Ascending aorta (tissue), 2 donors: ENCODE data around the gene RREB1. TPM values are rescaled to one million over a fixed set of nuclear protein-coding genes. Genes with fewer than 3 reads are reported as not detected.

Experiments
- DNase-seq, 2 donors: peaks; one replicate each; pipeline ENCODE4 v3.0.0-alpha.2; 2019; ENCODE audit warnings: low spot score in 2 of 2
- H3K27ac ChIP-seq, 2 donors: fragments of 200-600 bp; sonication (generic); one replicate each; pipeline ENCODE4 v1.5.1; 2016 to 2017; ENCODE audit warnings: mild to moderate bottlenecking in 1 of 2
- H3K27me3 ChIP-seq: fragments of 200-600 bp; sonication (generic); one replicate; pipeline ENCODE4 v1.5.1; 2017
- H3K36me3 ChIP-seq, 2 donors: fragments of 200-600 bp; sonication (generic); one replicate each; pipeline ENCODE4 v1.5.1; 2016
- H3K4me1 ChIP-seq, 2 donors: fragments of 200-600 bp; sonication (generic); one replicate each; pipeline ENCODE4 v1.5.1; 2016 to 2017; ENCODE audit warnings: mild to moderate bottlenecking in 1 of 2
- H3K4me3 ChIP-seq, 2 donors: fragments of 200-600 bp; sonication (generic); one replicate each; pipeline ENCODE4 v1.5.1; 2016 to 2017; ENCODE audit warnings: mild to moderate bottlenecking in 1 of 2
- H3K9me3 ChIP-seq, 2 donors: fragments of 200-600 bp; sonication (generic); one replicate each; pipeline ENCODE4 v1.5.1; 2016
- intact Hi-C: fragments of 100-400 bp; cut with DNase I; formaldehyde crosslinking; loops from one replicate; pipeline ENCODE4 v1.15.1; 2023
- total RNA-seq: library from RNA; depleted of rRNA; stranded (reverse); fragments of >200 nt; gene quantifications from one replicate; pipeline ENCODE4 v1.1.0, GENCODE V29; 2016
- TF ChIP-seq, protein P1 (sequence below), 3 experiments: fragments of 200-600 bp in 2 of 3; fragments of 450-650 bp in 1 of 3; sonication (generic) in 2 of 3; IDR thresholded peaks; one replicate each; pipeline ENCODE4 v1.5.1; 2016 to 2019; ENCODE audit warnings: antibody characterized with exemption in 3 of 3, mild to moderate bottlenecking in 1 of 3, moderate library complexity in 1 of 3

RREB1 gene
- total RNA-seq, 1 donor from 2014 or later, result 48.9 TPM

DNA sequence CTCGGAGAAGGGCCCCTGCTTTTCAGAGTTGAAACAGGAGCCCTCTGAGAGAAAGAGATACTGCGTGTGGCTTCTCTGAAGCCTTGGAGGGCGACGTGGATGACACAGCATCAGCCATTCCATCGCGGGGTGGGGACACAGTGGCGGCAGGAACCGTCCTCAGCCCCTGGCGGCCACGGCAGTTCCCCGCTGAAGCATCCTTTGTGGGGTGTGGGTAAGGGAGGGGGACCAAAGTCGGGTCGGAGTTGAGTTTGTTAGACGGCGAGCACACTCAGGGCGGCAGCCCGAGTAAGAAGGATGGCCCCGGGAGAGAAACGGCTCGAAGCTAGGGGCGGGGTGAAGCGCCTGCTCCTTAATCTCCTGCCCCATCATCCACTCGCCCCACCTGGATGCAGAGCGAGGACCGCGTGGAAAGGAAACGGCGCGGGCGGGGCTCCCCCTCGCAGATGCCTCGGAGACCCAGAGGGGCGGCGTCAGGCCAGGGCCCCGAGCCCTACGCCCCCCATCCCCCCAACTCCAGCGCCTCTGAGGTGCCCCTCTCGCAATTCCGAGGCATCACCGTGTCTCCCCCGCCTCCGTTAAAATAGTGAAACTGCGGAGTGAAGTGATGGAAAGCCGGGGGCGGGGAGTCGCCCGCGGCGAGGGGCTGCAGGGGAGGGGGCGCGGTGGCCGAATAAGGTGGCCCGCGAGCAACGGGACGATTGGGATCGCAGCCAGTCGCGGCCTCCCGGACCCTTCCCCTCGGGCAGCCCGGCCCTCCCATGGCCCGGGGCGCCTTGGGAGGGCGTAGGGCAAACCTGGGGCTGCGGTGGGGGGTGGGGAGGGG is 796 bp upstream of the RREB1 start:
- DNase-seq, result no peak
- Histone ChIP-seq H3K27me3 (no peaks in the 10 kb centered on the region), H3K36me3 (no peaks in the 10 kb centered on the region), H3K4me3 (peak overlapping the region; percentile 78 to 97), H3K4me1 (peaks cover 0 to 6% of the 10 kb centered on the region in 2 donors), H3K9me3 (no peaks in the 10 kb centered on the region), H3K27ac (peak overlapping the region; percentile 88 to 95)
- intact Hi-C loops, result loop anchor here (5.0 to 10.0 kb wide), 3 partner anchors 110 to 488 kb away; partner anchors contain the start of gene SNRNP48
- TF ChIP-seq, protein P1, sequence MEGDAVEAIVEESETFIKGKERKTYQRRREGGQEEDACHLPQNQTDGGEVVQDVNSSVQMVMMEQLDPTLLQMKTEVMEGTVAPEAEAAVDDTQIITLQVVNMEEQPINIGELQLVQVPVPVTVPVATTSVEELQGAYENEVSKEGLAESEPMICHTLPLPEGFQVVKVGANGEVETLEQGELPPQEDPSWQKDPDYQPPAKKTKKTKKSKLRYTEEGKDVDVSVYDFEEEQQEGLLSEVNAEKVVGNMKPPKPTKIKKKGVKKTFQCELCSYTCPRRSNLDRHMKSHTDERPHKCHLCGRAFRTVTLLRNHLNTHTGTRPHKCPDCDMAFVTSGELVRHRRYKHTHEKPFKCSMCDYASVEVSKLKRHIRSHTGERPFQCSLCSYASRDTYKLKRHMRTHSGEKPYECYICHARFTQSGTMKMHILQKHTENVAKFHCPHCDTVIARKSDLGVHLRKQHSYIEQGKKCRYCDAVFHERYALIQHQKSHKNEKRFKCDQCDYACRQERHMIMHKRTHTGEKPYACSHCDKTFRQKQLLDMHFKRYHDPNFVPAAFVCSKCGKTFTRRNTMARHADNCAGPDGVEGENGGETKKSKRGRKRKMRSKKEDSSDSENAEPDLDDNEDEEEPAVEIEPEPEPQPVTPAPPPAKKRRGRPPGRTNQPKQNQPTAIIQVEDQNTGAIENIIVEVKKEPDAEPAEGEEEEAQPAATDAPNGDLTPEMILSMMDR (IDR thresholded peaks at IDR 0.05), result peak in 2 of 3 experiments; percentile 22 to 38

DNA sequence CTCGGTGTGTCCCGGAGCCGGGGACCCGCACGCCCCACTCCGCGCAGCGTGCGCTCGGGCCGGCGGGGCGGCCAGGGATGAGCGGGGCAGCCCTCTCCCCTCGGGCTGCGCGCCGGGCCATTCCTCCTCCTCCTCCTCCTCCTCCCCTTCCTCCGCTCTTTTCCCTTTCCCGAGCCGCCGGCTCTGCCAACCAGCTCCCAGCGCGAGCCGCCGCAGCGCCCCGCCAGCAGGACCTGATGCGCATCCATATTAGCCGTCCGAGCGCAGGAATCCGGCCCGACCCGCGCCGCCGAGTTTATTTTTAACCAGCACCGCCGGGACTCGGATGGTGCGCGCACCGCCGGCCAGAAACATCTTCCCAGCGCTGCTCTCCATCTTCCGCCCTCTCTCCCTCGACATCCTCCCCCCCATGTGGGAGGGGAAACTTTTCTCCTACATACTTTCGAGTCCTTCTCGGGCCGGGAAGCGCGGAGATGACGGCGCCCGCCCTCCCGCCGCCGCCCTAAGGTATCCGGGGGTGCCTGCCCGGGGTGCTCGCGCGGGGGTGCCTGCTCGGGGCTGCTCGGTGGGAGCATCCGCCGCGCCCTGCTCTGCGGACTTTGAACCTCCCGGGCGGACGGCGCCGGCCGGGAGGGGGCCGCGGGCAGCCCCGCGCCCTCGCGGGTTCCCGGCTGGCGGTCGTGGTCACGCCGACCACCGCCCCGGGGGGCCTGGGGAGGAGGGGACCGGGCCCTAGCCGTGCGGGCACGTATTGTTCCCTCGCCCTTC is 619 bp downstream of the RREB1 start:
- Histone ChIP-seq H3K4me1 (peaks cover 0 to 6% of the 10 kb centered on the region in 2 donors), H3K9me3 (no peaks in the 10 kb centered on the region), H3K36me3 (no peaks in the 10 kb centered on the region), H3K27me3 (no peaks in the 10 kb centered on the region), H3K4me3 (peak overlapping the region; percentile 78 to 97), H3K27ac (peak overlapping the region; percentile 88 to 95)
- TF ChIP-seq, protein P1 (IDR thresholded peaks at IDR 0.05), result no peak
- peak in 1 of 2 donors; percentile 82 for DNase-seq
- intact Hi-C loops, result loop anchor here (2.0 to 10.0 kb wide), 4 partner anchors 60 to 486 kb away; partner anchors contain the start of gene SNRNP48

DNA sequence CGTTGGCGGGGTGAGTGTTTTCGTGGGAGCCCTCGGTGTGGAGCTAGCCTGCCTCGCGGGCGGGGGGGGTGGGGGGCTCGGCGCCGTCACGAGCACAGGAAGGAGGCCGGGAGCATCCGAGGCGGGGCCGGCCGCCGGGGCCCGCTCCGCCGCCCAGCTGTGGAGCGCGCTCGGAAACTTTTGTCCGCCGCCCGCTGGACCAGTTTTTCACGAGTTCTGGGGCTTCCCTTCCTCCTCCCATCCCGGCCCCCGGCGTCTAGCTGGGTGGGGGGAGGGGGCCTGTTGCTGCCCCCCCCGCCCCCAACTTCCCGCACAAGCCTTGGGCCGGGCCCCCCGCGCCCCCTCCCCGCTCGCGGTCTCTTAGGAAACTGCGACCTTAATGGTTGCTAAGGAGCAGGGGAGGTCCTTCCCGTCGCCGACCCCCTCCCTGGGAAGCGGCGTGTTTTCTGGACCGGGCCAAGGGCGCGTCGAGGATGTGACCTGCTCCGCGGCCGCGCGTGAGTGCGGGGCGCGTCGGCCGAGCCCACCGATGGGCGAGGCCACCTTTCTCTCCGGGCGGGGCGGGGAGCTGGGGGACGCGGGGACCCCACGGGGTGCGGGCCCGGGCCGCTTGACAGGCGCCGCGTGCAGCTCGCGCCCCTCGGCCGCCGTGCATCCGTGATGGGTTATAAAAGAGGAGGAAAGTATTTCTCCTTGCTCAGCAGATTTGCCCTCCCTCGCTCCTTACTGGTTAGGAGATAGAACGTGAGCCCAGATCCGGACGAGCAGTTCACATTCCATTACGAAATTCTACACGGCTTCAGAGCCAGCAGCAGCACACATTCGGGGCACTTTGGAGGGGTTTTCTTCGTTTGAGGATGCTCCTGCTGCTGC is 1.4 kb downstream of the RREB1 start:
- no peaks in the 10 kb centered on the region for H3K36me3 ChIP-seq
- H3K27ac ChIP-seq, result peak overlapping the region; percentile 88 to 95
- peaks cover 0 to 7% of the 10 kb centered on the region in 2 donors for H3K4me1 ChIP-seq
- peak overlapping the region; percentile 78 to 97 for H3K4me3 ChIP-seq
- intact Hi-C loops, result loop anchor here (1.0 to 10.0 kb wide), 5 partner anchors 32 to 486 kb away; partner anchors contain the start of gene SNRNP48
- no peaks in the 10 kb centered on the region for H3K9me3 ChIP-seq
- H3K27me3 ChIP-seq, result no peaks in the 10 kb centered on the region
- DNase-seq, result peak; percentile 19 to 81
- TF ChIP-seq, protein P1 (IDR thresholded peaks at IDR 0.05), result peak in 1 of 3 experiments; percentile 6

DNA sequence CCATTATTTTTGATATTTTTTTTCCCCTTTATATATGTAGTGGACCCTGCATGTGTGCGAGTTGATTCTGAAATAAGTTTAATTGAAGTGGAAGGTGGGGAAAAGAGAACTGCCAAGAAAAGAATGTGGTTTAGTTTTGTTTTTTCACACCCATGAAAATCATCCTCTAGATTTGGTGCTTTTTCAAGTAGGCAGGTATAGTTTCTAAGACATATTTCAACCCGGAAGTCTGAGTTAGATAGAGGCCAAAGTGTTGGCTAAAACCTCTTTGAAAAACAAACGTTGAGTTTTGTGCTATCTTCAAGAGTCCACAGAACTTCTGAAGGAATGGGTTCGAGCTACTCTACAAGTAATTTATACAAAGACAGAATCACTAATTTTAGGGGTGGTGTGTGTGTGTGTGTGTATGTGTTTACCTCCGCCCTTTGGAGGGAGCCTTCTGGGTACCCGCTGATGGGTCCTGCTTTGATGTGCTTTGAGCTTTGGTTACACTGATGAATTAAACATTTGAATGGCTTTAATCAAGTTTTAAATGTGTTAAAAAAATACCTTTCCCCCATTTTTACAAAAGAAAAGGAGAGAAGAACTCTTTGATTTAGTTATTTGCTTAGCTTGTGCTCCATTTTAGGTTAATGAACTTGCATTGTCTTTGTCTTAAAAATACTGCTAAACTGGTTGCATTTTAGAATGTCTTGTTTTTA is 2.5 kb downstream of the RREB1 start:
- no peaks in the 10 kb centered on the region for H3K36me3 ChIP-seq
- H3K4me1 ChIP-seq, result peaks cover 0 to 12% of the 10 kb centered on the region in 2 donors
- no peaks in the 10 kb centered on the region for H3K9me3 ChIP-seq
- H3K27me3 ChIP-seq, result no peaks in the 10 kb centered on the region
- peak overlapping the region; percentile 78 to 97 for H3K4me3 ChIP-seq
- intact Hi-C loops, result no loop called here
- TF ChIP-seq, protein P1 (IDR thresholded peaks at IDR 0.05), result no peak
- DNase-seq, result no peak
- H3K27ac ChIP-seq, result no peak overlapping the region
